Type B pancreatic cell (in vitro differentiated cells): ENCODE results near the gene IMPDH1. TPM values are rescaled to one million over a fixed set of nuclear protein-coding genes. Genes with fewer than 3 reads are reported as not detected.
"Not testable (repeated sequence)": the region's sequence is repeated elsewhere in the genome, so short reads cannot be mapped to it uniquely, and the experiment has no call there.

Experiments used
- DNase-seq: peaks from one replicate; pipeline ENCODE4 v3.0.0; 2021; ENCODE audit warnings: mixed read lengths; ENCODE audit not compliant: unreplicated experiment; ENCODE audit errors: extremely low spot score
- H3K27ac Mint-ChIP-seq: 2 replicates; pipeline ENCODE4 v1.8.0; 2021; ENCODE audit warnings: mild to moderate bottlenecking, mixed read lengths
- H3K27me3 Mint-ChIP-seq: 2 replicates; pipeline ENCODE4 v1.8.0; 2021; ENCODE audit warnings: mixed read lengths
- H3K36me3 Mint-ChIP-seq: 2 replicates; pipeline ENCODE4 v1.8.0; 2021; ENCODE audit warnings: mixed read lengths
- H3K4me1 Mint-ChIP-seq: one replicate; pipeline ENCODE4 v1.8.0; 2021; ENCODE audit warnings: mixed read lengths; ENCODE audit not compliant: unreplicated experiment
- H3K4me3 Mint-ChIP-seq: 2 replicates; pipeline ENCODE4 v1.8.0; 2021; ENCODE audit warnings: mild to moderate bottlenecking, mixed read lengths
- H3K9me3 Mint-ChIP-seq: 2 replicates; pipeline ENCODE4 v1.8.0; 2021; ENCODE audit warnings: mixed read lengths
- long read RNA-seq: library from polyadenylated mRNA; unstranded; transcript quantifications from one replicate; pipeline ENCODE4 v2.0.0, GENCODE V29; 2020
- total RNA-seq: library from RNA; stranded (reverse); gene quantifications from 2 replicates; pipeline ENCODE4 v1.2.1, GENCODE V29; 2021; ENCODE audit warnings: low replicate concordance
- TF ChIP-seq, protein P1 (sequence below): fragments of 200-600 bp; sonication (generic); conservative IDR thresholded peaks from 2 replicates; pipeline ENCODE4 v1.5.0; 2021; ENCODE audit warnings: antibody characterized with exemption, mild to moderate bottlenecking

IMPDH1 gene
- total RNA-seq: 34.4 and 42.2 TPM in 2 replicates
- long read RNA-seq, partial matches to known transcripts: 2 of 4 reads
- long read RNA-seq, other reads (novel, unspliced or antisense): 0 of 4 reads

DNA sequence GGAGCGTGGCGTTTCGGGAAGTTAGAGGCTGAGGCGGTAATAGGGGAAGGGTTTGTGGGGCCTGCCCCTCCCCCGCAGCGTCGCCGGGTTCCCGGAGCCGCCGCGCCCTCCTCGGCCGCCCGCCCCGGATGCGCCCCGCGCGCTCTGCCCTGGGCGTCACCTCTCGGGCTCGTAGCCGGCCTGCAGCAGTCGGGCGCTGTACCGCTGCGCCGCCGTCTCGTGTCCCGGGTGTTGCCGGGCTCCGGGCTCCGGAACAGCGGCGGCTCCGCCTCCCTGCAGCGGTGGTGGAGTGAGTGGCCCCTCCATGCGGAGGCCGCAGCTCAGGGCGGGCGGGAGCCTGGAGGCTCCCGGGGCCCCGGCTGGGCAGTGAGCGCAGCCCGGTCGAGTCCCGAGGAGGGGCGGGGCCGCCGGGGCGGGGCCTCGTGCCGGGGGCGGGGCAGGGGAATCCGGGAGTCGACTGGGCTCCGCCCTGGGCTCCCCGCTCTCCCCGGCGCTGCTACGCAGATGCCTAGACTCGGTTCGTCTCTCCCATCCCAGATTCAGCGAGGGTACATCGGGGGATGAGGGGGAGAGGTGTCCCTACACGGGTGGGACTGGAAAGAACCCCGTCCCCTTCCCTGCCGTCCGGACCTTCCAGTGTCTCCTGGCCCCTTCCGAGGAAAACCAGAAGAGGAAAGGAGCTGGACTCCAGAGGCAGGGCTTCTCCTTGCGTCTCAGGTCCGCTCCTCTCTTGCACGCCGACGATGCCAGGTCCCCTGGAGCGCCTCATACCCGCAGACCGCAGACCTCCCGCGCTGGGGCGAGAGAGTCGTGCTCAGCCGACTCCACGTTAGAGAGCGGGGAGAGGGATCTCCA is at the start of gene IMPDH1:
TSS of gene IMPDH1 (minus strand) at position 387 of the 855 bp plus-strand sequence. CDS start at position 306, 81 bp downstream.
- peak; percentile 92 for DNase-seq
- Mint-ChIP-seq H3K9me3 (no peaks in the 10 kb centered on the region), H3K4me3 (peak within 1 kb of the TSS; percentile 96), H3K27ac (peak within 1 kb of the TSS; percentile 98), H3K36me3 (no peaks in the 10 kb centered on the region), H3K27me3 (peaks cover 15% of the 10 kb centered on the region), H3K4me1 (peaks cover 25% of the 10 kb centered on the region)
- TF ChIP-seq, protein P1, sequence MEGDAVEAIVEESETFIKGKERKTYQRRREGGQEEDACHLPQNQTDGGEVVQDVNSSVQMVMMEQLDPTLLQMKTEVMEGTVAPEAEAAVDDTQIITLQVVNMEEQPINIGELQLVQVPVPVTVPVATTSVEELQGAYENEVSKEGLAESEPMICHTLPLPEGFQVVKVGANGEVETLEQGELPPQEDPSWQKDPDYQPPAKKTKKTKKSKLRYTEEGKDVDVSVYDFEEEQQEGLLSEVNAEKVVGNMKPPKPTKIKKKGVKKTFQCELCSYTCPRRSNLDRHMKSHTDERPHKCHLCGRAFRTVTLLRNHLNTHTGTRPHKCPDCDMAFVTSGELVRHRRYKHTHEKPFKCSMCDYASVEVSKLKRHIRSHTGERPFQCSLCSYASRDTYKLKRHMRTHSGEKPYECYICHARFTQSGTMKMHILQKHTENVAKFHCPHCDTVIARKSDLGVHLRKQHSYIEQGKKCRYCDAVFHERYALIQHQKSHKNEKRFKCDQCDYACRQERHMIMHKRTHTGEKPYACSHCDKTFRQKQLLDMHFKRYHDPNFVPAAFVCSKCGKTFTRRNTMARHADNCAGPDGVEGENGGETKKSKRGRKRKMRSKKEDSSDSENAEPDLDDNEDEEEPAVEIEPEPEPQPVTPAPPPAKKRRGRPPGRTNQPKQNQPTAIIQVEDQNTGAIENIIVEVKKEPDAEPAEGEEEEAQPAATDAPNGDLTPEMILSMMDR: no peak

DNA sequence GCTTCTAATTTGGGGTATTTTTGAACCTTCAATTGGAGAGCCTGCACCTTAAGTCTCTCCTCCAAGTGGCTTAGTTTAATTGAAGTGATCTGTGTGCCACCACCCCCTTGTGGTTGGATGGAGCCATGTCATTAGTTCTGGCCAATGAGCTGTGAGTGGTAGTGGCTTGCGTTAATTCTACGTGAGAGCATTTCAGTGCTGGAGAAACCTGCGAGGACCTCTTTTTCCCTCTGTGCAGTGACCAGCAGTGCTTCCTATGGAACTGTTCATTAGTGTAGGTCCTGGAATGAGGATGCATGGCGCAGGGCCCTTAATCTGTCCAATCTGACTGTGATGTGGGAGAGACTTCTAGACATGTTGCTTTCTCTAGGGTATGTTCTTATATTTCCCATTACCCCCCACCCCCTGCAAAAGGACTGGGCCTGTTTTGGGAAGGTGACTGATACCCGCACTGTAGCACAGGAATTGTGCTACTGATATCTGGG is 49.7 kb upstream of the IMPDH1 start:
- peaks cover 26% of the 10 kb centered on the region for H3K4me1 Mint-ChIP-seq
- H3K36me3 Mint-ChIP-seq: peaks cover 18% of the 10 kb centered on the region
- no peaks in the 10 kb centered on the region for H3K27me3 Mint-ChIP-seq
- no peaks in the 10 kb centered on the region for H3K9me3 Mint-ChIP-seq
- H3K27ac Mint-ChIP-seq: peak overlapping the region; percentile 70
- no peak for DNase-seq
- TF ChIP-seq, protein P1: peak; percentile 79
- peak overlapping the region; percentile 63 for H3K4me3 Mint-ChIP-seq

DNA sequence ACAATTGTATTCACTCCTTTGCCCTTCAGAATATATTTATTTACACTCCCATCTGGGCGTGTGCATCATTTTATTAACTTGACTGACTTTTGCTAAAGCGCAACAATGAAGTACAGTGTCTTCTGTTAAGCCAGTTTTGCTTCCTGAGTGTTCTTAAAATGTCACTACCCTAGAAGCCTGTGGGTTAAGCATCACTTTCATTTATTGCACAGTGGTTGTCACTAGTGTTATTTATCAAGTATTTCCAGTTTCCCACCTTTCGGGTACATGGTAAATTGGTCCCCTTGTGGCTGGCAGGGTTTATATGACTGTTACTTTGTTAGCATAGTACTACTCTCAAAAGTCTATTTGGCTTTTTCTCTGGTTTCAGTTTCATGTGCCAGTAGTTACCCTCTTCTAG is 49.2 kb upstream of the IMPDH1 start:
- no peaks in the 10 kb centered on the region for H3K9me3 Mint-ChIP-seq
- H3K4me3 Mint-ChIP-seq: peak overlapping the region; percentile 92
- TF ChIP-seq, protein P1: no peak

DNA sequence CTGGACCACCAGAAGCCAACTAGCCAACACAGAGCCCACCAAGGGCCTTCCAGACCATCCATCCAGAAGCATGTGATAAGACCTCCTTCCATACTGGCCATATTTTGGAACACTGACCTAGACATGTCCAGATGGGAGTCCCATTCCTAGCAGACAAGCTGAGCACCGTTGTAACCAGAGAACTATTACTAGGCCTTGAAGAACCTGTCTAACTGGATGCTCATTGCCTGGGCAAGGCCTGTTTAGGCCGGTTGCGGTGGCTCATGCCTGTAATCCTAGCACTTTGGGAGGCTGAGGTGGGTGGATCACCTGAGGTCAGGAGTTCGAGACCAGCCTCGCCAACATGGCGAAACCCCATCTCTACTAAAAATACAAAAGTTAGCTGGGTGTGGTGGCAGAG is 47.6 kb upstream of the IMPDH1 start:
- not testable (repeated sequence) for H3K27me3 Mint-ChIP-seq, H3K9me3 Mint-ChIP-seq, DNase-seq
- Mint-ChIP-seq H3K27ac (peak overlapping the region; percentile 93), H3K36me3 (peaks cover 18% of the 10 kb centered on the region), H3K4me3 (peak overlapping the region; percentile 92), H3K4me1 (peaks cover 33% of the 10 kb centered on the region)

More for the DNA sequence above, 49.2 kb upstream of the IMPDH1 start:
- H3K27ac Mint-ChIP-seq: peak overlapping the region; percentile 29
- peaks cover 18% of the 10 kb centered on the region for H3K36me3 Mint-ChIP-seq
- H3K27me3 Mint-ChIP-seq: no peaks in the 10 kb centered on the region
- DNase-seq: no peak
- peaks cover 31% of the 10 kb centered on the region for H3K4me1 Mint-ChIP-seq

DNA sequence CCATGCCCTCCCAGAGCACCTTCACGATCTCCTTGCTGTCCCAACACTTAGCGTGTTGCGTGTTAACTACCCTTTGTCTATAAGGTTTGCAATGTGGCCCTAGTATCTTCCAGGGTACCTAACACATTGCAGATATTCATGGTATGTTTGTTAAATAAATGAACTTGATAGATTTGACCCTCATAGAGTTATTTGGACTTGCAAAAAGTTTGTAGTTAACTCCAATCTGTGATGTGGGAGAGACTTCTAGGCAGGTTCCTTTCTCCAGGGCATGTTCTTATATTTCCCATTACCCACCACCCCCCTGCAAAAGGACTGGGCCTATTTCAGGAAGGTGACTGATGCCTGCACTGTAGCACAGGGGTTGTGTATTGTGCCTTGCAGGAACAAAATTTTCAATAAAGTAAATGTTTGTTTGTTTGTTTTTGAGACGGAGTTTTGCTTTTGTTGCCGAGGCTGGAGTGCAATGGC is 46.5 kb upstream of the IMPDH1 start:
- H3K4me1 Mint-ChIP-seq: peaks cover 33% of the 10 kb centered on the region
- H3K27me3 Mint-ChIP-seq: peaks cover 8% of the 10 kb centered on the region
- H3K36me3 Mint-ChIP-seq: peaks cover 18% of the 10 kb centered on the region
- no peak for DNase-seq
- TF ChIP-seq, protein P1: no peak
- H3K4me3 Mint-ChIP-seq: peak overlapping the region; percentile 92
- no peaks in the 10 kb centered on the region for H3K9me3 Mint-ChIP-seq
- H3K27ac Mint-ChIP-seq: peak overlapping the region; percentile 93
